BJ (cell line): Measurements from ENCODE around the gene ARHGAP18. TPM values are rescaled to one million over a fixed set of nuclear protein-coding genes. Genes with fewer than 3 reads are reported as not detected.

Experiments
- CTCF ChIA-PET: fragments of 350-600 bp; formaldehyde crosslinking; extraction: SDS; loops from one replicate; lab custom pipeline; 2021; ENCODE audit warnings: antibody characterized with exemption, inconsistent platforms; lab: Yijun Ruan, JAX
- POLR2A ChIA-PET: fragments of 300-600 bp; sonication (Branson Sonifier 250); formaldehyde crosslinking; extraction: SDS; loops from one replicate; lab custom pipeline; 2021; ENCODE audit warnings: antibody characterized with exemption; lab: Charles Lee
- DNase-seq: peaks from one replicate; pipeline ENCODE4 v3.0.0-alpha.2; 2011; ENCODE audit warnings: low read depth
- H3K27me3 ChIP-seq: 2 replicates; pipeline ENCODE4 v1.6.0; 2011; ENCODE audit warnings: low read length; ENCODE audit not compliant: control insufficient read depth, insufficient read depth
- H3K36me3 ChIP-seq: 2 replicates; pipeline ENCODE4 v1.5.1; 2011; ENCODE audit warnings: low read length; ENCODE audit not compliant: control insufficient read depth, insufficient read depth
- H3K4me3 ChIP-seq: 2 replicates; pipeline ENCODE4 v1.5.1; 2011; ENCODE audit warnings: low read depth, mild to moderate bottlenecking, control low read depth, low read length
- polyA plus RNA-seq: library from polyadenylated mRNA; depleted of rRNA; stranded (reverse); fragments of >200 nt; gene quantifications from 2 replicates; pipeline ENCODE4 v1.2.3, GENCODE V29; 2011
- TF ChIP-seq, protein P1 (sequence below): IDR thresholded peaks from 2 replicates; pipeline ENCODE4 v1.5.1; 2011; ENCODE audit warnings: low read depth, mild to moderate bottlenecking, control low read depth, inconsistent platforms, low read length, moderate library complexity; ENCODE audit not compliant: insufficient read depth

Gene ARHGAP18
- polyA plus RNA-seq, 1 experiment, result 9.8 TPM

DNA sequence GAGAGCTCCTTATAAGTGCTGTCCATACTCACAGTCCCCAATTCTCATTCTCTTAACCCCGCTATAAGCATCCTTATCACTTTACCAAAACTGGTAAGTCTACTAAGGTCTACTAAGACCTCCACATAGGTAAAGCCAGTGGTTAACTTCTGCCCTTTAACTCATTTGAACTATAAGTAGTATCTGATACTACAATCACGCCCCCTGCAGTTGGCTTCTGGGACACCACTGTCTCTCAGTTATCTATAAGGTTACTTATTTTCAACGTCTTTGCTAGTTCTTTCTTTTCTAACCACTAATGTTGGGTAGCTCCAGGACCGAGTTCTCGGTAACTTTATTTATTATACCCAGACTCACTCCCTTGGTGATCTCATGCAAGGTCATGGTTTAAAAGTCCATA is 142.6 kb downstream of the ARHGAP18 start:
- POLR2A ChIA-PET, result no interaction called here
- DNase-seq, result no peak

DNA sequence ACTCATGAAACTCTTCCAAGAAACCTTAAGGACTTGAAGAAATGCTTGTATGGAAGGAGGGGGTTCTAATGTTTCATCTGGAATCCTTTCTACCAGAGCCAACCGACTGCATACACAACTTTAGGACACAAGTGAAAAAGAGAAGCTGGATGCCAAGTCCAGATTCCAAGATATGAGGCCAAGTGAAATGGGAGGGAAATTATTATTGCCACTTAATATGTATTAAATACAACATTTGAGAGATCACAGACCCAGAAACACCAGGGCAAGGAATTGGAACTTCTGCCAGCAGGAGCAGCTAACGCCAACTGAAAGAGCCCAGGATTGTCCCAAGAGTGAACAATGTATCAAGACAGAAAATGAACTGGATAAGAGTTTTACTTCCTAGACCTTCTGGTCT is 144.2 kb downstream of the ARHGAP18 start:
- ChIA-PET CTCF (interaction anchor here (1.3 to 3.9 kb wide), 4 partner anchors 9 to 63 kb away, joined by 3 to 27 read pairs (median 4); no protein-coding TSS in a partner anchor), POLR2A (no interaction called here)
- DNase-seq, result no peak
- Histone ChIP-seq H3K36me3 (0 out of 2 replicates have a peak, but pooled peaks cover 2% of the 10 kb centered on the region), H3K4me3 (no peak overlapping the region), H3K27me3 (no peaks in the 10 kb centered on the region)
- TF ChIP-seq, protein P1, sequence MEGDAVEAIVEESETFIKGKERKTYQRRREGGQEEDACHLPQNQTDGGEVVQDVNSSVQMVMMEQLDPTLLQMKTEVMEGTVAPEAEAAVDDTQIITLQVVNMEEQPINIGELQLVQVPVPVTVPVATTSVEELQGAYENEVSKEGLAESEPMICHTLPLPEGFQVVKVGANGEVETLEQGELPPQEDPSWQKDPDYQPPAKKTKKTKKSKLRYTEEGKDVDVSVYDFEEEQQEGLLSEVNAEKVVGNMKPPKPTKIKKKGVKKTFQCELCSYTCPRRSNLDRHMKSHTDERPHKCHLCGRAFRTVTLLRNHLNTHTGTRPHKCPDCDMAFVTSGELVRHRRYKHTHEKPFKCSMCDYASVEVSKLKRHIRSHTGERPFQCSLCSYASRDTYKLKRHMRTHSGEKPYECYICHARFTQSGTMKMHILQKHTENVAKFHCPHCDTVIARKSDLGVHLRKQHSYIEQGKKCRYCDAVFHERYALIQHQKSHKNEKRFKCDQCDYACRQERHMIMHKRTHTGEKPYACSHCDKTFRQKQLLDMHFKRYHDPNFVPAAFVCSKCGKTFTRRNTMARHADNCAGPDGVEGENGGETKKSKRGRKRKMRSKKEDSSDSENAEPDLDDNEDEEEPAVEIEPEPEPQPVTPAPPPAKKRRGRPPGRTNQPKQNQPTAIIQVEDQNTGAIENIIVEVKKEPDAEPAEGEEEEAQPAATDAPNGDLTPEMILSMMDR, result no peak

More for the DNA sequence above, 142.6 kb downstream of the ARHGAP18 start:
- CTCF ChIA-PET, result interaction anchor here (0.9 to 3.9 kb wide), 7 partner anchors 8 to 68 kb away, joined by 3 to 27 read pairs (median 3); no protein-coding TSS in a partner anchor
- TF ChIP-seq, protein P1, result peak; percentile 39
- Histone ChIP-seq H3K4me3 (no peak overlapping the region), H3K27me3 (no peaks in the 10 kb centered on the region), H3K36me3 (0 out of 2 replicates have a peak, but pooled peaks cover 2% of the 10 kb centered on the region)

DNA sequence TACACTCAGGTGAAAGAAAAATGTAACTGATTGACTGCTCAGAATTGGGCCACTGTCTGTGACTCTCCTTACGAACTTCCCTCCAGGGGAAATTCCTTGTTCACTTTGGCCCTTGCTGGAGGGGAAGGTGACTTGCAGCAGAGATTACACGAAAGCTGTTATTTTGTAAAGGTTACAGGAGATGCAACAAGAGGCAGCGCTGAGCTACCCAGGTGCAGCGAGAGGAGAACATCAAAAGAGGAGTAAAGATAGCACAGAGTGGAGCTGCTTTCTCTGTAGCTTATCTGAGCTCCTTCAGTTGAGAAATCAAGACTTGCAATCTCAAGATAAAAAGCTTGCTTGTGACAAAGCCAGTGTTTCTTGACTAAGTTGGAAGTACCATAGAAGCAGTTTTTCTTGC is 144.6 kb downstream of the ARHGAP18 start:
- POLR2A ChIA-PET, result no interaction called here
- TF ChIP-seq, protein P1, result no peak
- CTCF ChIA-PET, result interaction anchor here (0.5 to 3.9 kb wide), 7 partner anchors 9 to 761 kb away, joined by 3 to 27 read pairs (median 3); no protein-coding TSS in a partner anchor
- no peak for DNase-seq
- Histone ChIP-seq H3K36me3 (0 out of 2 replicates have a peak, but pooled peaks cover 2% of the 10 kb centered on the region), H3K4me3 (no peak overlapping the region), H3K27me3 (no peaks in the 10 kb centered on the region)

DNA sequence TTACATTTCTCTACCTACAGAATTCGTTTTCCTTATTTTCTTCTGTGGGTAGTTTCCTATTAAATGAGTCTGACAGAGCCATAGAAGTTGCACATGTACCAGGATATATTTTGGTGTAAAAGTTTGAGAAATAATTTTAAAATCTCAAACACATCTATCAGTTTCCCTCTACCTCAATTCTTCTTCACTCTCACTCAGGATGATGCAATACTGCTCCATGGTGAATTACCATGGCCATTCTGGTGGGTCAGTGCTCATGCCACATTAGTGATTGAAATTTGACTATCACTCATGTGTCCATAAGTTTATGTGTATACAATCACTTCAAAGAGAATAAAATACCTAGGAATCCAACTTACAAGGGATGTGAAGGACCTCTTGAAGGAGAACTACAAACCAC is 151.7 kb downstream of the ARHGAP18 start:
- H3K27me3 ChIP-seq, result no peaks in the 10 kb centered on the region
- CTCF ChIA-PET, result no interaction called here
- H3K4me3 ChIP-seq, result no peak overlapping the region
- POLR2A ChIA-PET, result no interaction called here
- no peaks in the 10 kb centered on the region for H3K36me3 ChIP-seq
- DNase-seq, result no peak
- TF ChIP-seq, protein P1, result no peak

DNA sequence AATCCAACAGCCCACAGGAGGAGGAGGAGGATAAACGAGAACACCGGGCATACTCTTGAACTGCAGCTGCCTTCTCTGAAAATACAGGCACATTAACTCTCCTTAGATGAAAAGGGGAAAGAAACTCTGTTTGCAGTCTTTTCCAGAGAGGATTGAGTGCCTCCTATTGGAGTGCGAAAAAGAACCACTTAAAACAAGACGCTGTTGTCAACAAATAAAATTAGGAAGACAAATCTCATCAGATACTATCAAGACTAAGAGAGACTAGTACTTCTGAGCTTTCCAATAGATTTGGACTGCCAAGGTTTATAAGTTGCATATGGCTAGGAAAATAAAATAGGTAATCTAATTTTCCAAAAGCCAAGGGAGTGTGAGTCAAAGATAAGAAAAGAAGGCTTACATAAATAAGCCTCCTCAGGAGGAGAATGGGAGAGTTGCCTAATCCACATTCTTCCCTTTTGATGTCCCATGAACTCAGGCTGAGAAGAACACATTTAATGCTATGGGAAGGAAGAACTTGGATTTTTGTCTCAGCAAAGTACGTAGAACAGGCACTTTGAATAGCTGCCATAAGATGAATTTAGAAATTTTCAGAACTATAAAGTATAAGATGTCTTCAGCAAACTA is 154.7 kb downstream of the ARHGAP18 start:
- DNase-seq, result no peak
- H3K27me3 ChIP-seq, result no peaks in the 10 kb centered on the region
- no peak overlapping the region for H3K4me3 ChIP-seq
- no peaks in the 10 kb centered on the region for H3K36me3 ChIP-seq
- POLR2A ChIA-PET, result no interaction called here
- TF ChIP-seq, protein P1, result no peak
- CTCF ChIA-PET, result interaction anchor here (2.4 kb wide), 1 partner anchor 55 kb away, joined by 9 read pairs; no protein-coding TSS in a partner anchor
